Measurements from ENCODE around the gene GATB.

The GATB gene

DNA sequence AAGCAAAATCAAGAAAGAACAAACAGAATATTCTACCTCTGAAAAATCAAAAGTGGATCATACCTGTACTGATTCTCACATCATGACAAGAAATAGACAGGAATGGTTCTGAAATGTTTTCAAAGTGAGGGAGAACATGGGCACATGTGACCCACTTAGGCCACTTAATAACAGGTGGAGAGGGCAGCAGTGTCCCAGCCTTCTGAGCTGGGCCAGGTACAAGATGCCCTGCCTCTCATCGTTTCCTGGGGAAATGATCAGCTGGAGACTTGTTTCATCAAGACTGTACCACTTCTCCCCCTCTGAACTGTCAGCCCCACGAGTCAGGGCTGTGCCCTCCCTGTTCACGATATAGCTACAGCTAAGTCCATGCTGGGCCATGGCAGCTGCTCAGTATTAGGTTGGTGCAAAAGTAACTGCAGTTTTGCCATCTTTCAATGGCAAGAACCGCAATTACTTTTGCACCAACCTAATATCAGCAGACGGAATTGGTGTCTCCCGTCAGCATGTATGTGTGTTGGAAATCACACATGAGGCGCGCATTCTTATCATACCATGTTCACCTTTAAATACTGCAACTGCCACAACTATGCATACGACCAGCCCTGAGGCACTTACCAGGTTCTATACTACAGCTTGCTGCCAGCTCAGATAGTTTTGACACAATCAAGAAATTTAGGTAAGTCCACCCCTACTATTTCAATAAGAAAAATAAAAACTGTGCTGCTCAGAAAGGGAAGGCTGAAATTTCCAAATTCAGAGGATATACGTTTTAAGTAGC lies 71.4 kb downstream of the GATB start:
- DNase-seq (ENCODE audit: extremely low read depth, insufficient read length) = no peak
- TF ChIP-seq, protein P1, sequence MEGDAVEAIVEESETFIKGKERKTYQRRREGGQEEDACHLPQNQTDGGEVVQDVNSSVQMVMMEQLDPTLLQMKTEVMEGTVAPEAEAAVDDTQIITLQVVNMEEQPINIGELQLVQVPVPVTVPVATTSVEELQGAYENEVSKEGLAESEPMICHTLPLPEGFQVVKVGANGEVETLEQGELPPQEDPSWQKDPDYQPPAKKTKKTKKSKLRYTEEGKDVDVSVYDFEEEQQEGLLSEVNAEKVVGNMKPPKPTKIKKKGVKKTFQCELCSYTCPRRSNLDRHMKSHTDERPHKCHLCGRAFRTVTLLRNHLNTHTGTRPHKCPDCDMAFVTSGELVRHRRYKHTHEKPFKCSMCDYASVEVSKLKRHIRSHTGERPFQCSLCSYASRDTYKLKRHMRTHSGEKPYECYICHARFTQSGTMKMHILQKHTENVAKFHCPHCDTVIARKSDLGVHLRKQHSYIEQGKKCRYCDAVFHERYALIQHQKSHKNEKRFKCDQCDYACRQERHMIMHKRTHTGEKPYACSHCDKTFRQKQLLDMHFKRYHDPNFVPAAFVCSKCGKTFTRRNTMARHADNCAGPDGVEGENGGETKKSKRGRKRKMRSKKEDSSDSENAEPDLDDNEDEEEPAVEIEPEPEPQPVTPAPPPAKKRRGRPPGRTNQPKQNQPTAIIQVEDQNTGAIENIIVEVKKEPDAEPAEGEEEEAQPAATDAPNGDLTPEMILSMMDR (IDR thresholded peaks at IDR 0.05; ENCODE audit: insufficient read depth, low read length, poor library complexity, severe bottlenecking) = no peak
- Histone ChIP-seq H3K36me3 (ENCODE audit: control insufficient read depth, insufficient read depth, low read length) (no peaks in the 10 kb centered on the region; the same call in 1 of the 2 replicates), H3K27me3 (replicated peaks; ENCODE audit: control insufficient read depth, insufficient read depth, low read length) (no peaks in the 10 kb centered on the region), H3K4me3 (replicated peaks; ENCODE audit: low read depth, low read length) (no peak overlapping the region)

DNA sequence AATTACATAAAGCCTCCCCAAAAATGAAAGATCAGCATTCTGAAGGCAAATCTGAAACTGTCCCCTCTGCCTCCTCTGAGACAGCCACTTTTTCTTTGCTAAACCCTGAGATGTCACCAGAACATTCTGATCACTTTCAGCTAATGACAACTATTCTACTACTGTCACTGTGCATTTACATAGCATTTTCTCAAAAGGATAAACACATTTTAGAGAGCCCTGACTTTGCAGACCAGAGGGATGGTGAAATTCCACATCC lies 72.1 kb downstream of the GATB start:
- H3K27me3 ChIP-seq (replicated peaks; ENCODE audit: control insufficient read depth, insufficient read depth, low read length) = no peaks in the 10 kb centered on the region
- no peak for DNase-seq (ENCODE audit: extremely low read depth, insufficient read length)
- TF ChIP-seq, protein P1 (IDR thresholded peaks at IDR 0.05; ENCODE audit: insufficient read depth, low read length, poor library complexity, severe bottlenecking) = no peak
- H3K36me3 ChIP-seq (ENCODE audit: control insufficient read depth, insufficient read depth, low read length) = no peaks in the 10 kb centered on the region; the same call in 1 of the 2 replicates
- no peak overlapping the region for H3K4me3 ChIP-seq (replicated peaks; ENCODE audit: low read depth, low read length)

DNA sequence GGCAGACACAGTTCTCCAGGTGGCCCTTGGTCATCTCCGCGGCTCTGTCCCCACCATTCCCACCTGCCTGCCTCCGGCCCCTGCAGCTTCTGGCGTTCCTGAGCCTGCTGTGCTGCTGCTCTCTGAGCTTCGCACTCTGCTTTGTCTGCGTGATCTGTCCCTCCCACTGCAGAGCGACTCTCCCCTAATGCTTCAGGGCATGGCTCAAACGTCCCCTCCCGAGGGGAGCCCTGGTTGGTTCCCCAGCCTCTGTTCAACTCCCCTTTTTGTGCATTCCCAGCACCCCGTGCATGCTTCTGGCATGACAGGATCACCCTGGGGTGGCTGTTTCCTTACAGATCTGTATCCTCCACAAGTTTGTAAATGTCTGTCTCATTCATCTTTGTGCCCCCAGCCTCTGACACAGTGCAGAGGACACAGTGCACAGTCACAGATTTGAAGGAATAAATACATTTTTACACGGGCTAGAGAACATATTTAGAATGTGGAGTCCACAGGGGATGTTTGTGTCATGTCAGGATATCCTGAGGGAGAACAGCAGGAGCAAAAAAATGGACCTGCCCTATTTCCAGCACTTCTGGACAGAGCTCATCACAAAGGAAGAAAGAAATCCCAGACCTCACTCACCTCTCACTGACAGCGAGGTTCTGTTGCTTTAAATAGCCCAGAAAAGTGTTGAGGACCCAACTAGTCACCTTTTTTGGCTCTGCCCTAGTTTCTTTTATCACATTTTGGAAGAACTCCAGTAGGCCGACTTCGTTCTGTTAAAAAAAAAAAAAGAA lies 72.6 kb downstream of the GATB start:
- Histone ChIP-seq H3K36me3 (ENCODE audit: control insufficient read depth, insufficient read depth, low read length) (no peaks in the 10 kb centered on the region; the same call in 1 of the 2 replicates), H3K4me3 (replicated peaks; ENCODE audit: low read depth, low read length) (no peak overlapping the region), H3K27me3 (replicated peaks; ENCODE audit: control insufficient read depth, insufficient read depth, low read length) (no peaks in the 10 kb centered on the region)
- DNase-seq (ENCODE audit: extremely low read depth, insufficient read length) = no peak
- TF ChIP-seq, protein P1 (IDR thresholded peaks at IDR 0.05; ENCODE audit: insufficient read depth, low read length, poor library complexity, severe bottlenecking) = no peak

- TF ChIP-seq, protein P1 (IDR thresholded peaks at IDR 0.05; ENCODE audit: insufficient read depth, low read length, poor library complexity, severe bottlenecking) = no peak
- no peak for DNase-seq (ENCODE audit: extremely low read depth, insufficient read length)
- H3K4me3 ChIP-seq (replicated peaks; ENCODE audit: low read depth, low read length) = no peak overlapping the region
Measured at GRCh38 chr4:151687021-151687640, 73.7 kb downstream of the GATB start.

DNA sequence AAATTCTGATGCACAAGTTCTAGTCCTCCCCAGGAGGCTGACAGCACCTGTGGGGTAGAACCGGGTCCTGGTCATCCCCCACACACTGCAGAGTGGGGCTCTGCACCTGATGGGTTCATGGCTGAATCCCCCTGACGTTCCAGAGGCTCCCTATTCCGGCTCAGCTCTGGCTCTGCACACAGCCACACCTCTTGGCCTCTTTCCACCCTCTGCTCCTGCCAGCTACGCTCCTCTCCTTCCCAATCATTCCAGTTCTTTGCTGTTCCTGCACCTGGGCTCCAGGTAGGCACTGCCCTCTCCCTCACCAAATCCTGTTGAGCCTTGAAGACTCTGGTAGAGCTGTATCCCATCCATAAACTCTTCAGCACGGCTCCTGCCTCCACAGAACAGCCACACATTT lies 75.5 kb downstream of the GATB start:
- peaks cover 2% of the 10 kb centered on the region for H3K36me3 ChIP-seq (ENCODE audit: control insufficient read depth, insufficient read depth, low read length)
- TF ChIP-seq, protein P1 (IDR thresholded peaks at IDR 0.05; ENCODE audit: insufficient read depth, low read length, poor library complexity, severe bottlenecking) = no peak
- no peak overlapping the region for H3K4me3 ChIP-seq (replicated peaks; ENCODE audit: low read depth, low read length)
- no peak for DNase-seq (ENCODE audit: extremely low read depth, insufficient read length)
- H3K27me3 ChIP-seq (replicated peaks; ENCODE audit: control insufficient read depth, insufficient read depth, low read length) = no peaks in the 10 kb centered on the region

More at GRCh38 chr4:151687021-151687640, 73.7 kb downstream of the GATB start:
- H3K36me3 ChIP-seq (ENCODE audit: control insufficient read depth, insufficient read depth, low read length) = no peaks in the 10 kb centered on the region; the same call in 1 of the 2 replicates
- no peaks in the 10 kb centered on the region for H3K27me3 ChIP-seq (replicated peaks; ENCODE audit: control insufficient read depth, insufficient read depth, low read length)
